Endometrial microvascular endothelial cells (primary cell): Measurements from ENCODE around the gene ZNF383. TPM values are rescaled to one million over a fixed set of nuclear protein-coding genes. Genes with fewer than 3 reads are reported as not detected.
"Not testable (repeated sequence)": the region's sequence is repeated elsewhere in the genome, so short reads cannot be mapped to it uniquely, and the experiment has no call there.

Experiments used
- in situ Hi-C: cut with HindIII; loops from 2 replicates; pipeline ENCODE4 v1.10.0; 2017; ENCODE audit warnings: low sequenced_read_pairs, low pct_unique_long_range_greater_than_20kb; ENCODE audit errors: inconsistent ontology term
- total RNA-seq: library from RNA; depleted of rRNA; stranded (reverse); fragments of >200 nt; gene quantifications from one replicate; pipeline ENCODE4 v1.2.3, GENCODE V29; 2015; ENCODE audit errors: inconsistent ontology term

ZNF383 gene
- total RNA-seq: 3.6 TPM

GRCh38 chr19:37217775-37218591 is at the start of gene ZNF383:
TSS of gene ZNF383 (plus strand) at chr19:37218214. CDS start at chr19:37230454, 12,240 bp downstream.
- in situ Hi-C loops: no loop called here

GRCh38 chr19:37172368-37173366 is 45.3 kb upstream of the ZNF383 start, which contains the start of gene ZNF585A:
TSS of gene ZNF585A (minus strand) at chr19:37172695. CDS start at chr19:37169910, 2,785 bp downstream.
- in situ Hi-C loops: no loop called here

GRCh38 chr19:37186071-37186470 is 31.9 kb upstream of the ZNF383 start:
- in situ Hi-C loops: not testable (repeated sequence)

GRCh38 chr19:37195248-37195647 is 22.8 kb upstream of the ZNF383 start:
- in situ Hi-C loops: not testable (repeated sequence)

- in situ Hi-C loops: not testable (repeated sequence)
These were observed 20.9 kb upstream of the ZNF383 start for GRCh38 chr19:37197115-37197514.

- in situ Hi-C loops: no loop called here
These were observed 20.2 kb upstream of the ZNF383 start for GRCh38 chr19:37197768-37198167.

GRCh38 chr19:37217480-37217774 is 587 bp upstream of the ZNF383 start:
- in situ Hi-C loops: no loop called here

GRCh38 chr19:37218592-37218935 is 550 bp downstream of the ZNF383 start:
- in situ Hi-C loops: no loop called here

GRCh38 chr19:37220383-37220782 is 2.4 kb downstream of the ZNF383 start:
- in situ Hi-C loops: no loop called here

- in situ Hi-C loops: no loop called here
These were observed 3.1 kb downstream of the ZNF383 start for GRCh38 chr19:37221136-37221535.

GRCh38 chr19:37226248-37226647 is 8.2 kb downstream of the ZNF383 start:
- in situ Hi-C loops: no loop called here

- in situ Hi-C loops: no loop called here
These were observed 10.0 kb downstream of the ZNF383 start for GRCh38 chr19:37227996-37228395.

- in situ Hi-C loops: no loop called here
These were observed 25.2 kb downstream of the ZNF383 start for GRCh38 chr19:37243206-37243632.

GRCh38 chr19:37251308-37252229 is 33.6 kb downstream of the ZNF383 start:
- in situ Hi-C loops: no loop called here

- in situ Hi-C loops: not testable (repeated sequence)
These were observed 45.0 kb downstream of the ZNF383 start for GRCh38 chr19:37263028-37263427.

- in situ Hi-C loops: not testable (repeated sequence)
These were observed 49.0 kb downstream of the ZNF383 start for GRCh38 chr19:37267005-37267404.

GRCh38 chr19:37267755-37268154 is 49.7 kb downstream of the ZNF383 start:
- in situ Hi-C loops: not testable (repeated sequence)

GRCh38 chr19:37280656-37281055 is 62.6 kb downstream of the ZNF383 start:
- in situ Hi-C loops: not testable (repeated sequence)

- in situ Hi-C loops: not testable (repeated sequence)
These were observed 66.0 kb downstream of the ZNF383 start for GRCh38 chr19:37284020-37284419.
